K562 (cell line): ENCODE measurements around the gene ELOVL5. TPM values are rescaled to one million over a fixed set of nuclear protein-coding genes. Genes with fewer than 3 reads are reported as not detected.

Experiments used
- ATAC-seq: fragments of 200-7000 bp; cut with Tn5 transposase; 3 replicates; pipeline ENCODE4 v1.9.1; 2020; ENCODE audit warnings: moderate library complexity
- BruUV-seq: library from RNA; stranded (reverse); fragments of 400-500 nt; replicated peaks from 2 replicates; lab custom pipeline; 2021; lab: Mats Ljungman, UMichigan
- CTCF ChIA-PET: fragments of 300-600 bp; formaldehyde crosslinking; extraction: SDS; loops from one replicate; lab custom pipeline; 2021; ENCODE audit warnings: low intra/inter-chr PET ratio; lab: Yijun Ruan, JAX
- POLR2A ChIA-PET: fragments of 300-600, 350-650 bp; sonication (Branson Sonifier 250); formaldehyde crosslinking; extraction: SDS; loops from one replicate; lab custom pipeline; 2021; ENCODE audit warnings: antibody characterized with exemption, inconsistent platforms; lab: Yijun Ruan, JAX
- DNase-seq, 4 experiments: peaks; one replicate each; pipeline versions ENCODE4 v3.0.0 to v3.0.0-alpha.2; 2011 to 2018; ENCODE audit warnings: low spot score in 3 of 4, mixed read lengths in 3 of 4; ENCODE audit errors: extremely low read depth in 1 of 4
- FAIRE-seq: peaks from 2 replicates; lab custom pipeline; 2011; peaks lifted over from hg19 to GRCh38; lab: Jason Lieb, UNC
- H2AFZ ChIP-seq: 2 replicates; pipeline ENCODE4 v1.6.0; 2011; ENCODE audit warnings: low read depth, low read length, control low read depth, inconsistent platforms
- H3K27ac ChIP-seq: fragments of 200-600 bp; 3 replicates; pipeline ENCODE4 v1.8.0; 2011; ENCODE audit warnings: low read depth, mild to moderate bottlenecking, control low read depth, inconsistent platforms, low read length, moderate library complexity, mixed read lengths; ENCODE audit errors: extremely low read depth
- H3K27me3 ChIP-seq, 2 experiments: fragments of 300-600 bp in 1 of 2; 2 replicates in 1 of 2; 3 replicates in 1 of 2; pipeline versions ENCODE4 v1.6.0 to v1.8.0; 2011; ENCODE audit warnings: inconsistent platforms in 2 of 2, low read length in 2 of 2, mild to moderate bottlenecking in 1 of 2, mixed read lengths in 1 of 2, moderate library complexity in 1 of 2; ENCODE audit not compliant: control insufficient read depth in 2 of 2, insufficient read depth in 2 of 2
- H3K36me3 ChIP-seq: fragments of 300-600 bp; 3 replicates; pipeline ENCODE4 v1.8.0; 2011; ENCODE audit warnings: mild to moderate bottlenecking, low read length, inconsistent platforms; ENCODE audit not compliant: control insufficient read depth, insufficient read depth
- H3K4me1 ChIP-seq, 2 experiments: fragments of 200-600 bp in 1 of 2; replicated peaks in 1 of 2; 2 replicates in 1 of 2; 3 replicates in 1 of 2; pipeline versions ENCODE4 v1.5.1 to v1.8.0; 2011; ENCODE audit warnings: inconsistent platforms in 2 of 2, low read length in 2 of 2, mild to moderate bottlenecking in 1 of 2, mixed read lengths in 1 of 2, moderate library complexity in 1 of 2; ENCODE audit not compliant: control insufficient read depth in 2 of 2, insufficient read depth in 2 of 2
- H3K4me2 ChIP-seq: 2 replicates; pipeline ENCODE4 v1.6.1; 2011; ENCODE audit warnings: low read length, control low read depth, inconsistent platforms, mixed read lengths; ENCODE audit not compliant: insufficient read depth
- H3K4me3 ChIP-seq: fragments of 200-600 bp; sonication (generic), shearing (Covaris generic); 2 replicates; pipeline ENCODE4 v1.5.1; 2016; ENCODE audit warnings: control low read depth, inconsistent platforms
- H3K79me2 ChIP-seq: fragments of 200-600 bp; 3 replicates; pipeline ENCODE4 v1.8.0; 2011; ENCODE audit warnings: low read length, inconsistent platforms; ENCODE audit not compliant: control insufficient read depth, insufficient read depth
- H3K9ac ChIP-seq, 2 experiments: 2 replicates each; pipeline versions ENCODE4 v1.6.0 to v1.6.1; 2011; ENCODE audit warnings: low read depth in 2 of 2, low read length in 2 of 2, control low read depth in 1 of 2, inconsistent platforms in 1 of 2, mild to moderate bottlenecking in 1 of 2, mixed read lengths in 1 of 2; ENCODE audit not compliant: insufficient read depth in 1 of 2
- H3K9me1 ChIP-seq: one replicate; pipeline ENCODE4 v1.6.0; 2011; ENCODE audit warnings: inconsistent platforms, mild to moderate bottlenecking, low read length, moderate library complexity; ENCODE audit not compliant: control insufficient read depth, insufficient read depth
- H3K9me3 ChIP-seq: replicated peaks from 2 replicates; pipeline ENCODE4 v1.5.1; 2011; ENCODE audit warnings: low read depth, low read length, inconsistent platforms; ENCODE audit not compliant: control insufficient read depth, insufficient read depth
- H4K20me1 ChIP-seq: replicated peaks from 2 replicates; pipeline ENCODE4 v1.6.1; 2011; ENCODE audit warnings: low read length, inconsistent platforms, mixed read lengths; ENCODE audit not compliant: control insufficient read depth, insufficient read depth
- ERF ChIP-seq: fragments of 450-650 bp; formaldehyde crosslinking; IDR thresholded peaks from 2 replicates; pipeline ENCODE4 v1.4.0; 2020; ENCODE audit warnings: mild to moderate bottlenecking, mixed read lengths
- HDGF ChIP-seq: fragments of 450-650 bp; IDR thresholded peaks from 2 replicates; pipeline ENCODE4 v1.6.1; 2016
- KLF6 ChIP-seq: fragments of 250-450 bp; sonication (Bioruptor Pico); IDR thresholded peaks from 2 replicates; pipeline ENCODE4 v1.4.0; 2020; ENCODE audit warnings: mild to moderate bottlenecking, moderate library complexity, borderline replicate concordance
- NCOR1 ChIP-seq: fragments of 450-650 bp; IDR thresholded peaks from 2 replicates; pipeline ENCODE4 v1.6.1; 2016; ENCODE audit warnings: mild to moderate bottlenecking, moderate library complexity
- NR2F6 ChIP-seq: fragments of 450-650 bp; formaldehyde crosslinking; IDR thresholded peaks from 2 replicates; pipeline ENCODE4 v1.4.0; 2020; ENCODE audit warnings: mild to moderate bottlenecking
- TFAM ChIP-seq: fragments of 250-450 bp; sonication (Bioruptor Pico); conservative IDR thresholded peaks from 2 replicates; pipeline ENCODE4 v1.5.0; 2021; ENCODE audit warnings: mild to moderate bottlenecking, moderate library complexity
- ZBTB7A ChIP-seq: IDR thresholded peaks from 2 replicates; pipeline ENCODE4 v1.6.1; 2011; ENCODE audit warnings: low read depth, mild to moderate bottlenecking, low read length, moderate library complexity, borderline replicate concordance; ENCODE audit not compliant: control insufficient read depth
- ZKSCAN1 ChIP-seq: fragments of 150-350 bp; IDR thresholded peaks from 2 replicates; pipeline ENCODE4 v1.6.1; 2016; ENCODE audit warnings: low read depth, low read length
- ZNF133 ChIP-seq: fragments of 250-450 bp; sonication (Bioruptor Pico); IDR thresholded peaks from 2 replicates; pipeline ENCODE4 v1.4.0; 2020; ENCODE audit warnings: mild to moderate bottlenecking
- WGBS: fragments of 100-300 bp; shearing (Covaris generic); methylation state at CpG from one replicate; pipeline ENCODE4 v1.1.6; 2016; ENCODE audit warnings: low coverage, mixed read lengths; ENCODE audit not compliant: insufficient coverage; ENCODE audit errors: missing lambda C conversion rate; 5-methylcytosine and 5-hydroxymethylcytosine counted together
- in situ Hi-C: fragments of 300-500 bp; cut with MboI; formaldehyde crosslinking; loops from 4 replicates; pipeline ENCODE4 v1.15.0; 2018; ENCODE audit warnings: inconsistent platforms, mixed read lengths
- intact Hi-C: fragments of 100-400 bp; cut with micrococcal nuclease; formaldehyde crosslinking; loops from 2 replicates; pipeline ENCODE4 v1.14.2; 2022
- polyA plus RNA-seq, 8 experiments: library from polyadenylated mRNA; depleted of rRNA in 4 of 8; stranded (reverse) in 5 of 8; unstranded in 3 of 8; fragments of >200 nt; fragmentation: Nextera tagmentation in 2 of 8; fragmentation: Illumina TruSeq in 1 of 8; extraction: Ambion mirVana in 2 of 8; extraction: Trizol in 1 of 8; gene quantifications; 2 replicates each; pipeline versions ENCODE4 v1.2.1 to v1.2.3, GENCODE V29; 2011 to 2014; ENCODE audit warnings: inconsistent platforms in 1 of 8, missing spikeins in 1 of 8
- total RNA-seq, 7 experiments: library from RNA; depleted of rRNA in 6 of 7; stranded (reverse); fragments of >200 nt in 6 of 7; fragmentation: Illumina TruSeq in 2 of 7; extraction: Trizol in 2 of 7; gene quantifications; 2 replicates each; pipeline versions ENCODE4 v1.2.1 to v1.2.3, GENCODE V29; 2011 to 2021; ENCODE audit warnings: low replicate concordance in 1 of 7

The ELOVL5 gene
- total and polyA plus RNA-seq, 9 of the 15 experiments (the other 6 are each of a cell fraction or from before 2014, with no cell fraction given) = 70.6 to 245 (median 132) TPM

DNA sequence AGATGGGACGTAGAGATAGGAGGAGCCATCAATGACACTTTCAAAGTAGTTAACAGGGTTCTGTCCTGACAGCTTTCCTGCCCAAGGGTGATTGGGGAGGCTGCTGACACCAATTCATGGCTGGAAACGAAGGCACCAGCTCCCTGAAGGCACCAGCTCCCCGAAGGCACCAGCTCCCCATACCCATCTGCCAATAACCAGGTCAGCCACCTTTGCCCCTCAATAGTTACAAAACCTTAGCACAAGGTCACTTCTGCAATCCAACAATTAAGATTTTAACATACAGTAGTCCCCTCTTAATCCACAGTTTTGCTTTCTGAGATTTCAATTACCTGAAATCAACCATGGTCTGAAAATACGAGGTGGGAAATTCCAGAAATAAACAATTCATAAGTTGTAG, 51.7 kb downstream of the ELOVL5 start:
- no TSS peak for BruUV-seq
- H4K20me1 ChIP-seq = peaks cover 25% of the 10 kb centered on the region
- POLR2A ChIA-PET = no interaction called here
- no peak overlapping the region for H3K9ac ChIP-seq
- no peaks in the 10 kb centered on the region for H3K27me3 ChIP-seq
- DNase-seq = no peak
- H3K79me2 ChIP-seq = peaks cover 97% of the 10 kb centered on the region
- CTCF ChIA-PET = no interaction called here
- H3K9me1 ChIP-seq = no peaks in the 10 kb centered on the region
- no peak for ATAC-seq
- in situ Hi-C loops = no loop called here
- no peak overlapping the region for H2AFZ ChIP-seq
- TF ChIP-seq KLF6 (no peak), TFAM (no peak), ZBTB7A (no peak), NCOR1 (no peak)
- TF ChIP-seq, all 486 proteins: peak for 0
- Histone ChIP-seq H3K4me3 (no peak overlapping the region), H3K4me1 (peaks cover 10 to 37% of the 10 kb centered on the region in 2 experiments), H3K27ac (no peak overlapping the region), H3K4me2 (no peak overlapping the region), H3K9me3 (no peaks in the 10 kb centered on the region), H3K36me3 (peaks cover 44% of the 10 kb centered on the region)
- 67% methylated on average over 4 of the region's 4 CpGs for WGBS
- intact Hi-C loops = loop anchor here (5.0 kb wide), 1 partner anchor 50 kb away; the partner anchor contains the start of gene ELOVL5
- FAIRE-seq = peak; percentile 29

DNA sequence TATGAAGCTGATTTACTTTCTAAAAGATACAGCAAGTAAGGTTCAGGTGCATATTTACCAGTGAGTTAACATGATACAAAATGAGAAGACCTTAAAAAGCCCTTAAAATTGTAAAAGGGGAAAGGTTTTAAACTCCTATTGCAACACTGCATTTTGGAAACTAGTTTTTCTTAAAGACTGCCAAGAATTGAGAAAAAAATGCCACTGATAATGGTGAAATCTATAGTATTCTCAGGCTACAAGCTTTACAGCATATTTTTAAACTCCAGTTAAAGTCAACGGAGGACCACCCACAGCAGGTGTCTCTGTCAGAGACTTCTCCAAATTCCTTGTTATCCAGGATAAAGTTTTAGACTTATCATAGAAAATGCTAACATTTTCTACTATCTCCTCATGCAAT, 53.6 kb downstream of the ELOVL5 start:
- Histone ChIP-seq H3K27ac (no peak overlapping the region), H2AFZ (no peak overlapping the region), H4K20me1 (peaks cover 8% of the 10 kb centered on the region), H3K36me3 (peaks cover 59% of the 10 kb centered on the region), H3K9me1 (no peaks in the 10 kb centered on the region), H3K9me3 (no peaks in the 10 kb centered on the region), H3K4me3 (no peak overlapping the region), H3K4me2 (no peak overlapping the region), H3K79me2 (peaks cover 95% of the 10 kb centered on the region), H3K27me3 (no peaks in the 10 kb centered on the region), H3K9ac (no peak overlapping the region), H3K4me1 (peaks cover 0 to 40% of the 10 kb centered on the region in 2 experiments; a peak in 3 of 5 replicates)
- in situ Hi-C loops (no loop called here), intact Hi-C loops (loop anchor here (5.0 kb wide), 1 partner anchor 52 kb away; the partner anchor contains the start of gene ELOVL5)
- WGBS = 100% methylated on average over 1 of the region's 1 CpG
- no peak for ATAC-seq
- POLR2A ChIA-PET = no interaction called here
- CTCF ChIA-PET = no interaction called here
- no TSS peak for BruUV-seq
- FAIRE-seq = no peak
- TF ChIP-seq ERF (CRISPR knock-in tag) (no peak), NR2F6 (no peak), HDGF (no peak), ZKSCAN1 (no peak), ZNF133 (CRISPR knock-in tag) (no peak)
- DNase-seq = no peak
